ENCODE data around the gene TPM2.

Gene TPM2

DNA sequence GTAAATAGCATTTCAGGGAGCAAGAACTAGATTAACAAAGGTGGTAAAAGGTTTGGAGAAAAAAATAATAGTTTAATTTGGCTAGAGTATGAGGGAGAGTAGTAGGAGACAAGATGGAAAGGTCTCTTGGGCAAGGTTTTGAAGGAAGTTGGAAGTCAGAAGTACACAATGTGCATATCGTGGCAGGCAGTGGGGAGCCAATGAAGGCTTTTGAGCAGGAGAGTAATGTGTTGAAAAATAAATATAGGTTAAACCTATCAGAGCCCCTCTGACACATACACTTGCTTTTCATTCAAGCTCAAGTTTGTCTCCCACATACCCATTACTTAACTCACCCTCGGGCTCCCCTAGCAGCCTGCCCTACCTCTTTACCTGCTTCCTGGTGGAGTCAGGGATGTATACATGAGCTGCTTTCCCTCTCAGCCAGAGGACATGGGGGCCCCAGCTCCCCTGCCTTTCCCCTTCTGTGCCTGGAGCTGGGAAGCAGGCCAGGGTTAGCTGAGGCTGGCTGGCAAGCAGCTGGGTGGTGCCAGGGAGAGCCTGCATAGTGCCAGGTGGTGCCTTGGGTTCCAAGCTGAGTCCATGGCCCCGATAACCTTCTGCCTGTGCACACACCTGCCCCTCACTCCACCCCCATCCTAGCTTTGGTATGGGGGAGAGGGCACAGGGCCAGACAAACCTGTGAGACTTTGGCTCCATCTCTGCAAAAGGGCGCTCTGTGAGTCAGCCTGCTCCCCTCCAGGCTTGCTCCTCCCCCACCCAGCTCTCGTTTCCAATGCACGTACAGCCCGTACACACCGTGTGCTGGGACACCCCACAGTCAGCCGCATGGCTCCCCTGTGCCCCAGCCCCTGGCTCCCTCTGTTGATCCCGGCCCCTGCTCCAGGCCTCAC lies 16.3 kb downstream of the TPM2 start, which contains the start of gene CA9:
Gene CA9 (plus strand): TSS at position 797 of the 893 bp plus-strand sequence. CDS start 32 bp downstream, at position 829.
- DNase-seq = peak; percentile 62

GRCh38 chr9:35669331-35670145 lies 20.2 kb downstream of the TPM2 start:
- DNase-seq = peak; percentile 51

DNA sequence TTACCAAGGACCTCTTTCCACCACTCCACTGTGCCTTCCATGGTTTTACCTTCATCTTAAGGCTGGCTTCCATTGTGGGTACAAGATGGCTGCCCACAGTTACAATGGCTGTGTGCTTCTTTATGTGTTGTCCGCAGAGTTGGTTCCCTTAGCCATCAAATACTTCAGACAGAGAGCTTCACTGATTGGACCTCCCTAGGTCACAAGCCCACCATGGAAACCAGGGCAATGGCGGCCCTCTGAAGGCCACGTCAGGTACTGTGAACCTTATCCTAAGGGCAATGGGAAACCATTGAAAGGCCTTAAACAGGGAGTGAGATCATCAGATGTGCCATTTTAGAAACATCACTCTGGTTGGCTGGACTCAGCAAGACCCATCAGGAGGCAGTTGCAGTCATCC lies 21.8 kb downstream of the TPM2 start:
- DNase-seq = no peak

DNA sequence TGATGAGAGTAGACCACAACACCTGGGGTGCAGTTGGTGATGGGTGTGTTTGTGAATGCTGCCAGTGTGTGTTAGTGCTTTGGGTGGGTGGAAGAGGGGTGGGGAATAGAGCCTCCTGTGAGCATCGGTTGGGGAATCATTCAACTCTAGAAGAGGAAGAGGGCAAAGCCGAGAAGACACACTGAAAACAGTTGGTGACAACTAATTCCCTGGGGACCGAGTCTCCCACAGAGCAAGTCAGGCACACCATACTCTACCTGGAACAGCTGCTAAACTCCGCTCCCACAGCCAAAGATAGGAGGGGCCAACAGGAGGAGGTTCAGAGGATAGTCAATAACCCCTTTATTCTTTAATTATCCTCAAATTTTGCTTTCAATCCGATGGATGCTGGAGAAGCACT lies 23.2 kb downstream of the TPM2 start:
- no peak for DNase-seq

DNA sequence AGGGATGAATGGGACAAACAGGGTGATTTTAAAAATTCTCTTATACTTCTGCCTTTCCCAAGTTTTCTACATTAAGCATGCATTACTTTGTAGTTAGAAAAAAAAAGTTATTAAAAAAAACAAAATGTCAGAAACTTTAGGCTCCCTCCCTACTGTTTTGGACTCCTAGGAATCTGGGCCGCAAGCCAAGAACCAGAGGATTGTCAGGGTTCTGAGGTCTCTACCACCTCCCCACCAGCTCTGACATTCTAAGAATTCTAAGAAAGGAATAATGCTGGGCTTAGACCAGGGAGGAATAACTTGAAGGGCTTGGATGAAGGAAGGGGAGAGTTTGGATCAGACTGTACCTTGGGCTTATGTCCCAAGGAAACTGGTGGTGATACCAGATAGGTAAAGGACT lies 23.7 kb downstream of the TPM2 start:
- peak; percentile 76 for DNase-seq

DNA sequence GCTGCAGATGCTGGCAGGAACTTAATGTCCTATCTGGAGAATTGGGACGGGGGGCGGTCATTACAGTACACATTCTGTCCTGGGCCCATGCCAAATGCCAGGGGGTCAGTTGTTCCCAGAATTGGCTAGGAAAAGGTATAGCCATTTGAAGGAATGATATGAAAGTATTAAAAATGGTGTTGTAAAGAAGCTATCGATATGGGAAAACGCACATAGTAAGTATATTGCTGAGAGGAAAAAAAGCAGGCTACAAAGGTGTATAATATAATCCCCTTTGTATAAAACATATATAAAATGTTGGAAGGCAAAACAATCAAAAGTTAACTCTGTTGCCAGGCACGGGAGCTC lies 24.3 kb downstream of the TPM2 start:
- no peak for DNase-seq

DNA sequence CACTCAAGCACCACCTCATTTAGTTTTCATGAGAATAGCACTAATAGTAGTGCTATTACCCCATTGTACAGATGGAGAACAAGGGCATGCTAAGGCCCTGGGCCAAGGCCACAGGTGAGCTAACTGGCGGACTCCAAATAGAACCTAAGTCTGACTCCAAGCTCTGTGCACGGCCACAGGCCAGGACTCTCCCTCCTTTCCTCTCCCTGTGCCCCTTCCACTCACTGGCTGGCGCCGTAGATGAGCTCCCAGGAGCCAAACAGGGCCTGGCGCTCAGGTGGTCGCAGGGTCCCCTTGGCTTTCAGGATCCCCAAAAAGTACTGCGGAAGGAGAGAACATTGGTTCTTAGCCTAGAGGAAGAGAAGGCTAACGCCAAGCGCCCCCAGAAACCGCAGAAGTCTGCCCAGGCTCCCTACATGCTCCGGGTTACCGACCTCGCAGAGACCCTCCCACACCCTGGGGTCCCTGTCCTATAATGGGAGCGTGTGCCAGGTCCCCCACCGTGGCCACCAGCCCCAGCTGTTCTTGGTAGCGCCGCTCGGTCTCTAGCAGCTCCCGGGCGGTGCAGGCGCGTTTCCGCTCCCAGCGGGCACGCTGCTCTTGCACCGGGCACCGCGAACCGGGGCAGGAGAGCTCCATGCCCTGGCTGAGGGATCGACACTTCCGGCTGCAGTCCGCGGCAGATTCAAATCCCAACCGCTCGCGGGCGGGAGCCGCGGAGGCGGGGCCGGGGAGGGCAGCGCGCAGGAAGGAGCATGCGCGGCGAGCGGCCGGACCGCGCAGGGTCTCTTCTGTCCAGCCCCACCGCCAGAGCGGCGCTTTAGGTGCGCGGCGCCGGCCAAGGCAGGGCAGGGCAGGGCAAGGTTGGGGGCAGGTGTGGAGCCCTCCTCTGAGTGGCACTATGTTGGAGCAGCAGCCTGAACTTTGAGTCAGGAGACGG lies 24.9 kb downstream of the TPM2 start, which contains the start of gene ARHGEF39:
Gene ARHGEF39 (minus strand): TSS at position 665 of the 940 bp plus-strand sequence. CDS start 26 bp downstream, at position 639.
- peak; percentile 75 for DNase-seq

DNA sequence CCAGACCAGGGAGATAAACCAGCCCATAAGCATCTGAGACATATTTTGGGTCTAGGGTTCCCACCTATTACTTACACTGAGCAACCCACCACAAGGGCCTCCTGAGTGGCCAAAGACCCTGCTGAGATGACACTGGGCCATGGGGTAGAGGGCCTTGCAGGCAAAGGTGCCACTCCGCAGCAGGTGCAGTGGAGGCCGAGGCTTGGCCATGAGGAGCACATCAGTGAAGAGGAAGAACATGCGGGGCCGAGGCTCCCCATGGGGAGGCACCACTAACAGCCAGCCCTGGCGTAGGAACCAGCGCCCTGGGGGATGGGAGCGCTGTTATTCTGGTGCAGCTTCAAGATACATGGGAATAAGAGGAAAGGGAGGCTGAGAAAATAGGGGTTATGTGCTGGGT lies 27.3 kb downstream of the TPM2 start:
- DNase-seq = no peak

DNA sequence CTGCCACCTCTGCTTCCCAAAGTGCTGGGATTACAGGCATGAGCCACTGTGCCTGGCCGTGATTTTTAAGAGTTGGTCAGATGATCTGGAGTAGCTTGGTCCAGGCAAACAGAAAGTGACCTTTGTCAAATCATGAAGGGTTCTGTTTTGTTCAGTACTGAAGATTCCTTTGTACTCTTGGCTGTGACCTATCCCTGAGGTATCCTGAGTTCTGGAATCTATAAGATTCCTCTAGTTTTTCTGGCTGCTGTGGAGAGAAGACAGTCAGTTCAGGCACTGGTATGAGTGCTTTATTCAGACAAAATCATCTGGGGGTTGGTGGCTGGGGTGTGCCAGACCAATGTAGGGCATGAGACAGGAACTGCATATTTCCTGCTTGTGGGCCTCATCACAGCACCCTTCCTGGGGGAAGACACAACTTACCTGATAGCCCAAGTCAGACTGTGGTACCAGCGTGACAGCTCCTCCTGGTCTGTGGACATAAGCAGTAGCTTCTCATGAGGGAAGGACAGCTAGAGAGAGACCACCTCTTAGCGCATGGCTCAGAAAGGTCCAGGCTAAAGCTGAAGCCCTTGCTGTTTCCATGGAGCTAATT lies 27.9 kb downstream of the TPM2 start:
- DNase-seq = no peak

DNA sequence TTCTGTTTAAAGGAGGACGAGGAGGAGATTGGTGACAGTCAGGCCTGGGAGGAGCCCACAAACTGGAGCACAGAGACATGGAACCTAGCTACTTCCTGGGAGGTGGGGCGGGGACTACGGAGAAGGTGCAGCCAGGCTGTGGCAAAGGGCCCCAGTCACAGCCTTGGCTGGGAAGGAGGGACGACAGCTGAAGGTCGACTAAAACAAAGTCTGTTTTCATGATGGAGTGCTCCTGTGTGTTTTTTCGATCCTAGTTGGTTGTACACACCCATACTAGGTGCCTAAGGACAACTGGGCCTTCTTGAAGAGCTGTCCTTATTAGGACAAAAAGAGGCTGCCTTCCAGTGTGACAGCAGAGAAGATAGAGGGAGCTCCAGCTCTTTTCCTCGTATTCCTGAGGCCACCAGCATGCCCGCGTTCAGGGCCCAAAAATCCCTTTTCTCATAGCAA lies 28.7 kb downstream of the TPM2 start:
- DNase-seq = peak; percentile 40

- peak; percentile 19 for DNase-seq
These were observed 30.4 kb downstream of the TPM2 start for GRCh38 chr9:35659340-35659739.

DNA sequence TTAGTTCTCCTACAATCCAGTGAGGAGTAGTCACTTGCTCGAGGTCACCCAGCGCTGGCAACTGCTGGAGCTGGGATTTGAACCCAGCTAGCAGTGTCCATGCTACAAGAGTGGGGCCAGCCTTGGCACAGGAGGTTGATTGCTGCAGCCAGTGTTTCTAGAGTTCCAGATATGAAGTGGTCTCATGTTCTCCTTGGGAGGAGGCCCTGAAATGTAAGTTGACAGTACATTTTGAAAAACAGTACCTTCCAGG lies 30.8 kb downstream of the TPM2 start:
- peak; percentile 41 for DNase-seq

- peak; percentile 82 for DNase-seq
These were observed 31.4 kb downstream of the TPM2 start, which contains the start of gene CCDC107 for GRCh38 chr9:35658137-35658967. Gene CCDC107 (plus strand): TSS chr9:35658292. CDS start chr9:35658380, 88 bp downstream.

DNA sequence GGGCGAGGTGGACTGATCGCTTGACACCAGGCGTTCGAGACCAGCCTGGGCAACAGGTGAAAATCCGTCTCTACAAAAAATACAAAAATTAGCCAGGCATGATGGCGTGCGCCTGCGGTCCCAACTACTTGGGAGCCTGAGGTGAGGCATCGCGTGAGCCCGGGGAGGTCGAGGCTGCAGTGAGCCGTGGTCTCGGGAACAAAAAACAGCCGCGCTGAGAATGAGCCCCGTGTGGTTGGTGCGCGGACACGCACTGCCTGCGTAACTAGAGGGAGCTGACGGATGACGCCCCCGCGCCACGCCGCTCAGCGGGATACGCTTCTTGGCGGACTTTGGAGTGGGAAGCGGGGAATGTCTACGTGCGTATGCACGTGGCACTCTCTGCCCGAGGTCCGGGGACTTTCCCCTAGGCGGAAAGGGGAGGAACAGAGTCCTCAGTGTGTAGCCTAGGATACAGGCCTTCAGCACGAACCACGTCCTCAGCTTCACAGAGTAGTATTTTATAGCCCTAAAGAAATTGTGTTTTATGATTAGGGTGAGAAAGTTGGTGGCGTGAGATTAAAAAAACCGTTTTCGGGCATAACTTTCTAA lies 32.1 kb downstream of the TPM2 start, which contains the start of gene RMRP:
Gene RMRP (minus strand): TSS at position 474 of the 591 bp plus-strand sequence.
- DNase-seq = peak; percentile 100

DNA sequence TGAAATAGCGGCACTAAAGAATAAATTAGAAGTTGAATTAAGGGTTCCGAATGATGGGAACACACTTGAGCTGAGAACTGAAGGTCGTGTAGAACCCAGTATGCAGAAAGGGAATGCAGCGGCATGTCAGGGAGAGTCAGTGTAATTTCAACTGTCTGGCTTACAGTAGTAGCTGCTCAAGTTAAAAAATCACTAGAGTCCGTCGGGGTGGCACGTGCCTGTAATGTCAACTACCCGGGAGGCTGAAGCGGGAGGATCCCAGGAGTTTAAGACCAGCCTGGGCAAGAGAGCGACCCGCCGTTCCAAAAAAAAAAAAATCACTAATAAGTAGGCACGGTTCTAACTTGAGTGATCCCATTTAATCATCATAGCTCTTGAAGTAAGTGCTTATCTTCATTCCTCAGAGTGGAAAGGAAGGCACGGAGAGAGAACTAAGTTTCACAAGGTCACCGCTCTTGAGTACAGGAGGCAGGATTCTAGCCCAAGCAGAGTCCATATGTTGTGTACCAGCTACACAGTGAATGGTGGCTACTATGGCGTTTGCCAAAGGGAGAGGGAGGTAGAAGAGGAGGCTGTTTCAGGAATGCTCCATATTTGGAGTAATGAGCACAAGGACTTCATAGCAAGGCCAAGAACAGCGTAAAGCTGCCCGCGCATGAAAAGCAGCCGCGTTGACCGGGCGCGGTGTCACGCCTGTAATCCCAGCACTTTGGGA lies 32.7 kb downstream of the TPM2 start:
- DNase-seq = peak; percentile 41

DNA sequence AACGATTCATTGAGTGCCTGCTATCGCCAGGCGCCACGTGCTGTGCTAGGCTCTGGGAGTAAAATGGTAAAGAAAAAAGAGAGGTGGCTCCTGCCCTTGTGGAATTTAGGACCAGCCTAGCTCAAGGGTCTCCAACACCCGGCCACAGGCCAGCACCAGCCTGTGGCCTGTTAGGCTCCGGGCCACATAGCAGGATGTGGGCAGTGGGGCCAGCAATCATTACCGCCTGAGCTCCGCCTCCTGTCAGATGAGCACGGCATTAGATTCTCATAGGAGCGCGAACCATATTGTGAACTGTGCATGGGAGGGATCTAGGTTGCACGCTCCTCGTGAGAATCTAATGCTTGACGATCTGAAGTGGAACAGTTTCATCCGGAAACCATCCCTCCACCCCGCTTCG lies 33.4 kb downstream of the TPM2 start:
- no peak for DNase-seq

- DNase-seq = no peak
These were observed 36.1 kb downstream of the TPM2 start for GRCh38 chr9:35653611-35654010.

- DNase-seq = no peak
These were observed 36.9 kb downstream of the TPM2 start for GRCh38 chr9:35652829-35653209.

DNA sequence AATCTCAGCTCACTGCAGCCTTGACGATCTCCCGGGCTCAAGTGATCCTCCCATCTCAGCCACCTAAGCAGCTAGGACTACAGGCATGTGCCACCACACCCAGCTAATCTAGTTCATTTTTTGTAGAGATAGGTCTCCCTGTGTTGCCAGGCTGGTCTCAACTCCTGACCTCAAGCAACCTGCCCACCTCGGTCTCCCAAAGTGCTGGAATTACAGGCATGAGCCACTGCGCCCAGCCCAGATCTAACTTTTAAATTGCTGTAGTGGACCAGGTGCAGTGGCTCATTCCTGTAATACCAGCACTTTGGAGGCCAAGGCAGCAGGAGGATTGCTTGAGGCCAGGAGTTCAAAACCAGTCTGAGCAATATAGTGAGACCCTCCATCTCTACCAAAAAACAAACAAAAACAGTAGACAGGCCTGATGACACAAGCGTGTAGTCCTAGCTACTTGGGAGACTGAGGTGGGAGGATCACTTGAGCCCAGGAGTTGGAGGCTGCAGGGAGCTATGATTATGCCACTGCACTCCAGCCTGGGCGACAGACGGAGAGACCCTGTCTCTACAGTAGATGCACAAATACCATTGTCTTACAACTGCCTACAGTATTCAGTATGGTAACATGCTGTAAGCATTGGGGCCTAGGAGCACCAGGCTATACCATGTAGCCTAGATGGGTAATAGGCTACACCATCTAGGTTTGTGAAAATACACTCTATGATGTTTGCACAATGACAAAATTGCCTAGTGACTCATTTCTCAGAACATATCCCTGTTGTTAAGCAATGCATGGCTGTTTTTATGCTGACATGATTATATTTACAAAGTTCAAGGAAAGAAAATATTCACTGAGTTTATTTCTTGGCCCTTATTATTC lies 37.5 kb downstream of the TPM2 start:
- no peak for DNase-seq
